Hepatic stellate cell (primary cell): Measurements from ENCODE around the gene L3MBTL1.

Source experiments
- DNase-seq: peaks from one replicate; pipeline ENCODE4 v3.0.0; 2011; ENCODE audit warnings: low spot score

The L3MBTL1 gene

GRCh38 chr20:43535370-43536004 lies 28.0 kb downstream of the L3MBTL1 start:
- DNase-seq, result no peak

GRCh38 chr20:43536041-43536816 lies 28.7 kb downstream of the L3MBTL1 start:
- DNase-seq, result no peak

- no peak for DNase-seq
These were observed 29.4 kb downstream of the L3MBTL1 start for GRCh38 chr20:43536817-43537440.

GRCh38 chr20:43537921-43538877 lies 30.7 kb downstream of the L3MBTL1 start:
- peak; percentile 76 for DNase-seq

GRCh38 chr20:43538878-43539700 lies 31.6 kb downstream of the L3MBTL1 start:
- no peak for DNase-seq

GRCh38 chr20:43539975-43540672 lies 32.6 kb downstream of the L3MBTL1 start:
- DNase-seq, result no peak

- no peak for DNase-seq
These were observed 33.2 kb downstream of the L3MBTL1 start for GRCh38 chr20:43540673-43541060.

- DNase-seq, result peak; percentile 34
These were observed 33.7 kb downstream of the L3MBTL1 start for GRCh38 chr20:43541214-43541613.

GRCh38 chr20:43542161-43542560 lies 34.7 kb downstream of the L3MBTL1 start:
- DNase-seq, result no peak

- DNase-seq, result no peak
These were observed 35.2 kb downstream of the L3MBTL1 start for GRCh38 chr20:43542674-43543073.

- no peak for DNase-seq
These were observed 35.6 kb downstream of the L3MBTL1 start for GRCh38 chr20:43543138-43543537.

- DNase-seq, result no peak
These were observed 37.0 kb downstream of the L3MBTL1 start for GRCh38 chr20:43544501-43544900.

GRCh38 chr20:43545837-43546578 lies 38.5 kb downstream of the L3MBTL1 start:
- no peak for DNase-seq

GRCh38 chr20:43548273-43548880 lies 40.9 kb downstream of the L3MBTL1 start:
- no peak for DNase-seq

GRCh38 chr20:43549416-43550065 lies 42.0 kb downstream of the L3MBTL1 start:
- DNase-seq, result no peak

GRCh38 chr20:43550456-43550855 lies 43.0 kb downstream of the L3MBTL1 start:
- DNase-seq, result no peak

GRCh38 chr20:43554369-43554768 lies 46.9 kb downstream of the L3MBTL1 start:
- no peak for DNase-seq

GRCh38 chr20:43558412-43559146 lies 51.1 kb downstream of the L3MBTL1 start, which contains the start of gene SGK2:
TSS of gene SGK2 (plus strand) at chr20:43559027. CDS start at chr20:43566496, 7,469 bp downstream.
- peak; percentile 29 for DNase-seq
